IMR-90 (cell line): ENCODE measurements around the gene WFDC5. TPM values are rescaled to one million over a fixed set of nuclear protein-coding genes. Genes with fewer than 3 reads are reported as not detected.

Experiments
- ATAC-seq: fragments of 200-7000 bp; cut with Tn5 transposase; 2 replicates; pipeline ENCODE4 v1.9.1; 2020; ENCODE audit warnings: low read depth, mild to moderate bottlenecking, moderate library complexity
- BruUV-seq: library from RNA; stranded (reverse); fragments of 400-500 nt; replicated peaks from 2 replicates; lab custom pipeline; 2021; lab: Mats Ljungman, UMichigan
- CTCF ChIA-PET: fragments of 300-600 bp; formaldehyde crosslinking; extraction: SDS; loops from one replicate; lab custom pipeline; 2021; ENCODE audit warnings: antibody characterized with exemption; lab: Yijun Ruan, JAX
- POLR2A ChIA-PET: fragments of 300-600 bp; sonication (Branson Sonifier 250); formaldehyde crosslinking; loops from one replicate; lab custom pipeline; 2022; ENCODE audit warnings: antibody characterized with exemption; ENCODE audit not compliant: unreplicated experiment; lab: Charles Lee
- DNase-seq: peaks from one replicate; pipeline ENCODE4 v3.0.0; 2013
- H2AFZ ChIP-seq: replicated peaks from 2 replicates; pipeline ENCODE3; 2013; ENCODE audit warnings: low read length, mild to moderate bottlenecking; ENCODE audit not compliant: poor library complexity
- H2AK5ac ChIP-seq: 2 replicates; pipeline ENCODE4 v1.6.1; 2013; ENCODE audit warnings: low read depth, low read length, inconsistent platforms
- H2AK9ac ChIP-seq: replicated peaks from 2 replicates; pipeline ENCODE3; 2013; ENCODE audit warnings: mild to moderate bottlenecking, low read depth, low read length, moderate library complexity; ENCODE audit not compliant: poor library complexity
- H2BK120ac ChIP-seq: 2 replicates; pipeline ENCODE4 v1.6.1; 2013; ENCODE audit warnings: low read depth, low read length, inconsistent platforms
- H2BK15ac ChIP-seq: 3 replicates; pipeline ENCODE4 v1.6.1; 2013; ENCODE audit warnings: low read depth, low read length, inconsistent platforms
- H2BK20ac ChIP-seq: 2 replicates; pipeline ENCODE4 v1.6.1; 2013; ENCODE audit warnings: low read depth, mild to moderate bottlenecking, inconsistent platforms, low read length, moderate library complexity
- H2BK5ac ChIP-seq: 2 replicates; pipeline ENCODE4 v1.6.1; 2013; ENCODE audit warnings: mild to moderate bottlenecking, low read depth, low read length, inconsistent platforms; ENCODE audit not compliant: poor library complexity, severe bottlenecking
- H3K14ac ChIP-seq: replicated peaks from 2 replicates; pipeline ENCODE4 v1.6.1; 2013; ENCODE audit warnings: low read depth, low read length, inconsistent platforms
- H3K18ac ChIP-seq: 2 replicates; pipeline ENCODE4 v1.6.1; 2013; ENCODE audit warnings: low read depth, low read length, control low read depth
- H3K23ac ChIP-seq: 2 replicates; pipeline ENCODE4 v1.6.1; 2013; ENCODE audit warnings: low read depth, low read length, inconsistent platforms
- H3K27ac ChIP-seq: 2 replicates; pipeline ENCODE4 v1.5.1; 2013; ENCODE audit warnings: mild to moderate bottlenecking, control low read depth, low read length; ENCODE audit not compliant: insufficient read depth
- H3K27me3 ChIP-seq: 2 replicates; pipeline ENCODE4 v1.6.1; 2013; ENCODE audit warnings: low read length; ENCODE audit not compliant: control insufficient read depth, insufficient read depth
- H3K36me3 ChIP-seq: 2 replicates; pipeline ENCODE4 v1.6.1; 2013; ENCODE audit warnings: low read length, mixed read lengths; ENCODE audit not compliant: control insufficient read depth, insufficient read depth
- H3K4ac ChIP-seq: 2 replicates; pipeline ENCODE4 v1.6.1; 2013; ENCODE audit warnings: low read depth, low read length, inconsistent platforms
- H3K4me1 ChIP-seq: 2 replicates; pipeline ENCODE4 v1.6.1; 2013; ENCODE audit warnings: low read length, mixed read lengths; ENCODE audit not compliant: control insufficient read depth, insufficient read depth
- H3K4me2 ChIP-seq: 2 replicates; pipeline ENCODE4 v1.6.1; 2013; ENCODE audit warnings: low read depth, mild to moderate bottlenecking, control low read depth, low read length, moderate library complexity
- H3K4me3 ChIP-seq: 2 replicates; pipeline ENCODE4 v1.5.1; 2013; ENCODE audit warnings: low read depth, mild to moderate bottlenecking, control low read depth, low read length, moderate library complexity; ENCODE audit not compliant: insufficient read depth
- H3K56ac ChIP-seq: 2 replicates; pipeline ENCODE4 v1.6.1; 2013; ENCODE audit warnings: low read length, inconsistent platforms; ENCODE audit not compliant: insufficient read depth; ENCODE audit errors: extremely low read depth
- H3K79me1 ChIP-seq, 2 experiments: 2 replicates each; pipeline ENCODE4 v1.6.1; 2013; ENCODE audit warnings: low read length in 2 of 2, inconsistent platforms in 1 of 2, low read depth in 1 of 2
- H3K9ac ChIP-seq: 2 replicates; pipeline ENCODE4 v1.6.1; 2013; ENCODE audit warnings: low read depth, low read length, control low read depth
- H3K9me1 ChIP-seq: 2 replicates; pipeline ENCODE4 v1.6.1; 2013; ENCODE audit warnings: low read length, inconsistent platforms; ENCODE audit not compliant: insufficient read depth
- H3K9me3 ChIP-seq: 2 replicates; pipeline ENCODE4 v1.6.1; 2013; ENCODE audit warnings: low read length; ENCODE audit not compliant: control insufficient read depth, insufficient read depth
- H4K20me1 ChIP-seq: 2 replicates; pipeline ENCODE4 v1.6.1; 2013; ENCODE audit warnings: low read length, inconsistent platforms; ENCODE audit not compliant: insufficient read depth
- H4K5ac ChIP-seq: 2 replicates; pipeline ENCODE4 v1.6.1; 2013; ENCODE audit warnings: mild to moderate bottlenecking, low read depth, low read length, control low read depth
- H4K8ac ChIP-seq, 2 experiments: 2 replicates each; pipeline ENCODE4 v1.6.1; 2013; ENCODE audit warnings: low read depth in 2 of 2, low read length in 2 of 2, control low read depth in 1 of 2, inconsistent platforms in 1 of 2
- H4K91ac ChIP-seq: 2 replicates; pipeline ENCODE4 v1.6.1; 2013; ENCODE audit warnings: low read depth, low read length, inconsistent platforms; ENCODE audit not compliant: insufficient read depth
- BHLHE40 ChIP-seq: fragments of 150-350 bp; IDR thresholded peaks from 2 replicates; pipeline ENCODE4 v1.6.1; 2016; ENCODE audit warnings: mild to moderate bottlenecking, low read depth, low read length
- POLR2A ChIP-seq: IDR thresholded peaks from 2 replicates; pipeline ENCODE4 v1.6.1; 2012; ENCODE audit warnings: mild to moderate bottlenecking, low read depth, low read length
- WGBS, 2 experiments: methylation state at CpG; one replicate each; pipeline versions ENCODE4 v1.1.5 to v1.1.7; 2013; ENCODE audit warnings: missing lambda C conversion rate in 2 of 2; ENCODE audit not compliant: insufficient read length in 1 of 2; ENCODE audit errors: extremely low coverage in 2 of 2; 5-methylcytosine and 5-hydroxymethylcytosine counted together
- dilution Hi-C: fragments of 300-500 bp; cut with HindIII; formaldehyde crosslinking; loops from one replicate; pipeline ENCODE4 v1.14.3; 2018; ENCODE audit warnings: low sequenced_read_pairs; ENCODE audit not compliant: unreplicated experiment
- in situ Hi-C: fragments of 300-500 bp; cut with MboI; formaldehyde crosslinking; loops from 3 replicates; pipeline ENCODE4 v1.14.3; 2019; ENCODE audit warnings: low sequenced_read_pairs, inconsistent platforms, mixed read lengths
- intact Hi-C: fragments of 100-400 bp; cut with micrococcal nuclease; formaldehyde crosslinking; loops from 2 replicates; pipeline ENCODE4 v1.10.0; 2022
- polyA plus RNA-seq, 3 experiments: library from polyadenylated mRNA; depleted of rRNA; stranded (reverse); fragments of >200 nt; gene quantifications; 2 replicates each; pipeline ENCODE4 v1.2.3, GENCODE V29; 2012; ENCODE audit warnings: low replicate concordance in 1 of 3
- total RNA-seq: library from RNA; depleted of rRNA; stranded (reverse); fragments of >200 nt; gene quantifications from 2 replicates; pipeline ENCODE4 v1.2.3, GENCODE V29; 2012
- TF ChIP-seq, protein P1 (sequence below): conservative IDR thresholded peaks from 2 replicates; pipeline ENCODE4 v1.5.1; 2012; ENCODE audit warnings: mild to moderate bottlenecking, low read depth, low read length, improper control_type of control experiment

WFDC5 gene
- total and polyA plus RNA-seq, 2 of the 4 experiments (the other 2 are of a cell fraction), result not detected

DNA sequence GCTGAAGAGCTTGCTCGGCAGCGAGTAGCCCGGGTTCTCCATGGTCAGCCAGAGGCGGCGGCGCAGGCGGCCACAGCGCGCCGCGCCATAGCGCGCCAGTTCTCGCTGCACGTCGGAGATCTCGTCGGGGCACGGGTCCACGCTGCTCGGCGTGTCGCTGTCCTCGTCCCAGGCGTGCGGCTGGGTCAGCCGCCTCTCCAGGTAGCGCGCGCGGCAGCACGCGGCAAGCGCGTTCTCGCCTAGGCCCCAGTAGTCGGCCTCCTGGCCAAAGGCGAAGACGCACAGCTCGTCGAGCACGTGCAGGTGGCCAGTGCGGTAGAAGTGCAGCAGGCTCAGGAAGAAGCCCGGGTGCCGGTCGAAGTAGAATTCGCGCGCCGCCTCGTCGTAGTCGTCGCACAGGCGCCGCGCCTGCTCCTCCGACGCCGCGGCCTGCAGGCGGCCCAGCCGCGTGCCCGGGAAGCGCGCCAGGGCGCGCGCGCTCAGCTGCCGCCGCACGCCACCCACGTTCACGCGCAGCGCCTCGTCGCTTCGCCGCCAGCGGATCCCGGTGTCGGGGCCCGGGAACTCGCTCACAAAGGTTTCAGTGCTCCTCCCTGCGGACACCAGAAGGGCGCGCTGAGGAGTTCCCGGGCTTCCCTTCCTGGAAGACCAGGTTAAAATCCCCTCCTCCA is 16.7 kb downstream of the WFDC5 start:
- no peak overlapping the region for H3K18ac ChIP-seq
- H3K9me3 ChIP-seq, result peaks cover 6% of the 10 kb centered on the region; the same call in 1 of the 2 replicates
- DNase-seq, result no peak
- dilution Hi-C loops (no loop called here), in situ Hi-C loops (no loop called here), intact Hi-C loops (loop anchor here (5.0 to 10.0 kb wide), 2 partner anchors 351 to 677 kb away; partner anchors contain the start of gene KCNK15)
- no peak overlapping the region for H2BK15ac ChIP-seq
- H2AFZ ChIP-seq, result peak overlapping the region; percentile 84
- H3K23ac ChIP-seq, result no peak overlapping the region
- no peak overlapping the region for H3K27ac ChIP-seq
- H3K36me3 ChIP-seq, result no peaks in the 10 kb centered on the region
- 12% methylated on average over 64 of the region's 91 CpGs; no CpG with 5 or more reads in 1 of the 2 experiments for WGBS, 2 experiments
- H3K4me2 ChIP-seq, result peak overlapping the region; percentile 67
- BruUV-seq, result no TSS peak
- H3K56ac ChIP-seq, result no peak overlapping the region
- no peak overlapping the region for H4K8ac ChIP-seq
- H3K4ac ChIP-seq, result no peak overlapping the region
- no peak overlapping the region for H2BK5ac ChIP-seq
- peak; percentile 12; the same call in 1 of the 2 replicates for ATAC-seq
- CTCF ChIA-PET, result interaction anchor here (0.8 to 4.3 kb wide), 2 partner anchors 54 to 86 kb away, joined by 3 to 18 read pairs; no protein-coding TSS in a partner anchor
- H4K5ac ChIP-seq, result no peak overlapping the region
- peaks cover 4% of the 10 kb centered on the region; the same call in 1 of the 2 replicates for H3K4me1 ChIP-seq
- no peak overlapping the region for H3K14ac ChIP-seq
- TF ChIP-seq, protein P1, sequence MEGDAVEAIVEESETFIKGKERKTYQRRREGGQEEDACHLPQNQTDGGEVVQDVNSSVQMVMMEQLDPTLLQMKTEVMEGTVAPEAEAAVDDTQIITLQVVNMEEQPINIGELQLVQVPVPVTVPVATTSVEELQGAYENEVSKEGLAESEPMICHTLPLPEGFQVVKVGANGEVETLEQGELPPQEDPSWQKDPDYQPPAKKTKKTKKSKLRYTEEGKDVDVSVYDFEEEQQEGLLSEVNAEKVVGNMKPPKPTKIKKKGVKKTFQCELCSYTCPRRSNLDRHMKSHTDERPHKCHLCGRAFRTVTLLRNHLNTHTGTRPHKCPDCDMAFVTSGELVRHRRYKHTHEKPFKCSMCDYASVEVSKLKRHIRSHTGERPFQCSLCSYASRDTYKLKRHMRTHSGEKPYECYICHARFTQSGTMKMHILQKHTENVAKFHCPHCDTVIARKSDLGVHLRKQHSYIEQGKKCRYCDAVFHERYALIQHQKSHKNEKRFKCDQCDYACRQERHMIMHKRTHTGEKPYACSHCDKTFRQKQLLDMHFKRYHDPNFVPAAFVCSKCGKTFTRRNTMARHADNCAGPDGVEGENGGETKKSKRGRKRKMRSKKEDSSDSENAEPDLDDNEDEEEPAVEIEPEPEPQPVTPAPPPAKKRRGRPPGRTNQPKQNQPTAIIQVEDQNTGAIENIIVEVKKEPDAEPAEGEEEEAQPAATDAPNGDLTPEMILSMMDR, result peak; percentile 26; the same call in 1 of the 2 replicates
- TF ChIP-seq BHLHE40, result peak; percentile 46; the same call in 1 of the 2 replicates
- no peak for TF ChIP-seq POLR2A
- no peak overlapping the region for H2BK20ac ChIP-seq
- peak overlapping the region; percentile 34 for H3K4me3 ChIP-seq
- H3K9ac ChIP-seq, result no peak overlapping the region
- POLR2A ChIA-PET, result no interaction called here
- H4K20me1 ChIP-seq, result no peaks in the 10 kb centered on the region
- H2AK9ac ChIP-seq, result no peak overlapping the region
- no peak overlapping the region for H2BK120ac ChIP-seq
- no peak overlapping the region for H2AK5ac ChIP-seq
- no peak overlapping the region; the same call in 1 of the 2 replicates for H4K91ac ChIP-seq
- H3K27me3 ChIP-seq, result peaks cover 44% of the 10 kb centered on the region
- H3K79me1 ChIP-seq, result no peaks in the 10 kb centered on the region
- no peaks in the 10 kb centered on the region; the same call in 1 of the 2 replicates for H3K9me1 ChIP-seq
